Sigmoid colon (tissue), 3 donors: ENCODE measurements around the gene TFCP2.

Experiments used
- CTCF ChIP-seq, 4 experiments: fragments of 450-650 bp in 3 of 4; fragments of 200-600 bp in 1 of 4; IDR thresholded peaks; one replicate each; pipeline ENCODE4 v1.5.1; 2016 to 2019; ENCODE audit warnings: antibody characterized with exemption in 4 of 4, mild to moderate bottlenecking in 3 of 4, moderate library complexity in 2 of 4
- POLR2A ChIP-seq, 2 donors: fragments of 450-650 bp; IDR thresholded peaks; one replicate each; pipeline ENCODE4 v1.6.1; 2016; ENCODE audit warnings: antibody characterized with exemption in 2 of 2, mild to moderate bottlenecking in 2 of 2, moderate library complexity in 2 of 2

- TF ChIP-seq CTCF (IDR thresholded peaks at IDR 0.05) (no peak), POLR2A (IDR thresholded peaks at IDR 0.05) (no peak)
Observed at GRCh38 chr12:51195841-51196240, 22.9 kb upstream of the TFCP2 start.
